HG03060 (cell line): ENCODE data around the gene RPS2.

Source experiments
- ATAC-seq: cut with Tn5 transposase; IDR thresholded peaks from one replicate; pipeline ENCODE4 v1.9.1; 2021; ENCODE audit warnings: low read depth, moderate number of reproducible peaks; ENCODE audit not compliant: unreplicated experiment

The RPS2 gene

GRCh38 chr16:1999866-2000514, 35.4 kb upstream of the RPS2 start:
- no peak for ATAC-seq

- ATAC-seq, result no peak
Observed at GRCh38 chr16:1998852-1999801, 34.5 kb upstream of the RPS2 start.

- no peak for ATAC-seq
Observed at GRCh38 chr16:1998360-1998835, 33.8 kb upstream of the RPS2 start.

- ATAC-seq, result no peak
Observed at GRCh38 chr16:1997494-1998359, 33.1 kb upstream of the RPS2 start.

GRCh38 chr16:1993731-1994131, 29.1 kb upstream of the RPS2 start:
- ATAC-seq, result no peak

GRCh38 chr16:1992704-1993317, 28.2 kb upstream of the RPS2 start:
- ATAC-seq, result no peak

- no peak for ATAC-seq
Observed at GRCh38 chr16:1991948-1992703, 27.5 kb upstream of the RPS2 start.

GRCh38 chr16:1991588-1991947, 26.9 kb upstream of the RPS2 start:
- ATAC-seq, result no peak

GRCh38 chr16:1991135-1991551, 26.5 kb upstream of the RPS2 start:
- peak; percentile 44 for ATAC-seq

GRCh38 chr16:1990351-1991134, 25.9 kb upstream of the RPS2 start:
- ATAC-seq, result no peak

- no peak for ATAC-seq
Observed at GRCh38 chr16:1990101-1990350, 25.4 kb upstream of the RPS2 start.

GRCh38 chr16:1989209-1990100, 24.8 kb upstream of the RPS2 start, which contains the start of gene SYNGR3:
Gene SYNGR3 (plus strand): TSS chr16:1989970. CDS start chr16:1990103, 133 bp downstream.
- no peak for ATAC-seq

GRCh38 chr16:1987198-1987597, 22.6 kb upstream of the RPS2 start:
- no peak for ATAC-seq

- ATAC-seq, result no peak
Observed at GRCh38 chr16:1985466-1986150, 21.0 kb upstream of the RPS2 start.

- no peak for ATAC-seq
Observed at GRCh38 chr16:1984347-1985225, 20.0 kb upstream of the RPS2 start.

GRCh38 chr16:1983544-1984346, 19.1 kb upstream of the RPS2 start, which contains the start of gene GFER:
Gene GFER (plus strand): TSS chr16:1984193. CDS start chr16:1984219, 26 bp downstream.
- no peak for ATAC-seq
